ENCODE measurements around the gene GRIN3B. TPM values are rescaled to one million over a fixed set of nuclear protein-coding genes. Genes with fewer than 3 reads are reported as not detected.
A peak's percentile ranks its signal among the peaks of the same experiment; 100 is the strongest.

The GRIN3B gene
- total and polyA plus RNA-seq, 9 of the 15 experiments (the other 6 are each of a cell fraction or from before 2014, with no cell fraction given): 0.06 to 0.95 (median 0.19) TPM; not detected in 6

GRCh38 chr19:1040476-1041271, 40.5 kb downstream of the GRIN3B start (continued):
- TF ChIP-seq NR4A1 (CRISPR knock-in tag; IDR thresholded peaks at IDR 0.05): no peak
- no peak for TF ChIP-seq NR4A1 (tag; IDR thresholded peaks at IDR 0.05)
- no peak for TF ChIP-seq KAT8 (IDR thresholded peaks at IDR 0.05; ENCODE audit: low read depth)
- TF ChIP-seq LARP7 (IDR thresholded peaks at IDR 0.05): no peak
- TF ChIP-seq PCBP2 (IDR thresholded peaks at IDR 0.05; ENCODE audit: low read depth, low read length, poor library complexity, severe bottlenecking): no peak
- no peak for TF ChIP-seq FOXA3 (CRISPR knock-in tag; conservative IDR thresholded peaks at IDR 0.05 in 1 of 2, IDR thresholded peaks at IDR 0.05 in 1 of 2)
- no peak for TF ChIP-seq ZNF586 (CRISPR knock-in tag; conservative IDR thresholded peaks at IDR 0.05)
- TF ChIP-seq DMBX1 (CRISPR knock-in tag; IDR thresholded peaks at IDR 0.05; ENCODE audit: borderline replicate concordance): 0 out of 2 replicates have a peak, but pooled peaks have one; percentile 9
- no peak for TF ChIP-seq MTF1 (CRISPR knock-in tag; IDR thresholded peaks at IDR 0.05; ENCODE audit: borderline replicate concordance)
- TF ChIP-seq SETDB1 (IDR thresholded peaks at IDR 0.05; ENCODE audit: low read length): no peak
- TF ChIP-seq CBFB (CRISPR knock-in tag; IDR thresholded peaks at IDR 0.05): no peak
- TF ChIP-seq DNMT1 (IDR thresholded peaks at IDR 0.05): no peak
- TF ChIP-seq ZBED1 (IDR thresholded peaks at IDR 0.05): no peak
- peak; percentile 79 for TF ChIP-seq BRD9 (IDR thresholded peaks at IDR 0.05; ENCODE audit: low read depth, partially characterized antibody)
- TF ChIP-seq DACH1 (IDR thresholded peaks at IDR 0.05; ENCODE audit: partially characterized antibody): peak; percentile 92
- TF ChIP-seq TSC22D4 (tag; IDR thresholded peaks at IDR 0.05): no peak
- TF ChIP-seq CAMTA2 (CRISPR knock-in tag; conservative IDR thresholded peaks at IDR 0.05): no peak
- no peak for TF ChIP-seq ZNF41 (CRISPR knock-in tag; conservative IDR thresholded peaks at IDR 0.05)
- no peak for TF ChIP-seq SNIP1 (IDR thresholded peaks at IDR 0.05; ENCODE audit: low read depth)
- no peak for TF ChIP-seq ZNF780A (CRISPR knock-in tag; IDR thresholded peaks at IDR 0.05)
- TF ChIP-seq HNRNPUL1 (IDR thresholded peaks at IDR 0.05; ENCODE audit: low read length): no peak
- no peak for TF ChIP-seq BCLAF1 (IDR thresholded peaks at IDR 0.05; ENCODE audit: borderline replicate concordance in 1 of 2, control insufficient read depth in 1 of 2, low read depth in 2 of 2, low read length in 1 of 2)
- TF ChIP-seq PHTF2 (CRISPR knock-in tag; IDR thresholded peaks at IDR 0.05): no peak
- TF ChIP-seq PHF20 (IDR thresholded peaks at IDR 0.05; ENCODE audit: partially characterized antibody): peak; percentile 60
- TF ChIP-seq TCF3 (CRISPR knock-in tag; IDR thresholded peaks at IDR 0.05): peak; percentile 85
- no peak for TF ChIP-seq ZKSCAN3 (CRISPR knock-in tag; IDR thresholded peaks at IDR 0.05)
- TF ChIP-seq GMEB1 (CRISPR knock-in tag; IDR thresholded peaks at IDR 0.05): no peak; the same call in 1 of the 2 replicates

All from K562 (cell line).